ENCODE results near the gene SIK2. TPM values are rescaled to one million over a fixed set of nuclear protein-coding genes. Genes with fewer than 3 reads are reported as not detected.

The SIK2 gene
- total RNA-seq, 1 experiment from 2014 or later: 13.0 TPM

DNA sequence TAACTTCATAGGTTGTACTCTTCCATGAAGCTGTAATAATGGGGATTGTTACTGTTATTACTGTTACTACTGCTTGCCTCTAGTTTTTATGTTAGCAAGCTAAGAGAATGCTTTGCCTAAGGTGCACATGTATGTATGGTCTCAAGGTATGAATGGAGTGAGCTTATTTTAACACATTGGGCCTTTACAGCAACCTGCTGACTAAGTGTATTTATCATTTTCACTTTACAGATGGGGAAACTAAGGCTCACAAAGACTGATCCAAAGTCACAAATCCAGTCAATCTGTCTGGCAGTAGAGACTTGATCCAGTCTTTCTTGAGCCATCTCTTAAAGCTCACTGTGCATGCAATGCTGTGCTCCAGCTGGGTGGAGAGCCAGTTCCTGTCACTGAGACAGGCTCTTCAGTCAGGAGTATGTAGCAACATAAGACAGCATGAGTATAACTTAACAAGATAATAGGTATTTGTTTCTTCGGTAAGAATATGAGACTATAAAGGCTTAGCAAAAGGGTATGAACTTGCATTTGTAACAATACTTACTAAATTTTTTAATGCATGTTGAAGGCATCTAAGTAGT lies 97.4 kb downstream of the SIK2 start:
- intact Hi-C loops (cut with micrococcal nuclease): no loop called here
- POLR2A ChIA-PET: no interaction called here
- Histone ChIP-seq H3K9ac (ENCODE audit: low read length) (no peak overlapping the region), H3K27me3 (ENCODE audit: insufficient read depth, low read length) (no peaks in the 10 kb centered on the region), H3K4me2 (ENCODE audit: low read length) (no peak overlapping the region), H3K4me1 (ENCODE audit: control insufficient read depth in 1 of 2, insufficient read depth in 2 of 2, low read length in 2 of 2) (no peaks in the 10 kb centered on the region), H3K36me3 (ENCODE audit: control insufficient read depth in 1 of 2, insufficient read depth in 2 of 2, low read length in 2 of 2) (peaks cover 0 to 2% of the 10 kb centered on the region in 2 experiments; a peak in 1 of 4 replicates), H4K20me1 (ENCODE audit: insufficient read depth) (no peaks in the 10 kb centered on the region), H3K9me3 (ENCODE audit: control insufficient read depth in 1 of 2, insufficient read depth in 1 of 2, low read depth in 1 of 2, low read length in 2 of 2) (no peaks in the 10 kb centered on the region), H2AFZ (ENCODE audit: low read depth, low read length, poor library complexity, severe bottlenecking) (no peak overlapping the region), H3K27ac (ENCODE audit: low read depth, low read length) (no peak overlapping the region), H3K4me3 (replicated peaks in 1 of 2; ENCODE audit: low read depth in 1 of 2, low read length in 2 of 2) (no peak overlapping the region), H3K79me2 (ENCODE audit: insufficient read depth, low read length) (no peaks in the 10 kb centered on the region), H3K9me2 (ENCODE audit: insufficient read depth) (no peaks in the 10 kb centered on the region)
- ATAC-seq (no peak), DNase-seq (ENCODE audit: low read depth, low spot score) (no peak)
- TF ChIP-seq SIN3A (IDR thresholded peaks at IDR 0.05; ENCODE audit: low read depth): no peak
- TF ChIP-seq, protein P1, sequence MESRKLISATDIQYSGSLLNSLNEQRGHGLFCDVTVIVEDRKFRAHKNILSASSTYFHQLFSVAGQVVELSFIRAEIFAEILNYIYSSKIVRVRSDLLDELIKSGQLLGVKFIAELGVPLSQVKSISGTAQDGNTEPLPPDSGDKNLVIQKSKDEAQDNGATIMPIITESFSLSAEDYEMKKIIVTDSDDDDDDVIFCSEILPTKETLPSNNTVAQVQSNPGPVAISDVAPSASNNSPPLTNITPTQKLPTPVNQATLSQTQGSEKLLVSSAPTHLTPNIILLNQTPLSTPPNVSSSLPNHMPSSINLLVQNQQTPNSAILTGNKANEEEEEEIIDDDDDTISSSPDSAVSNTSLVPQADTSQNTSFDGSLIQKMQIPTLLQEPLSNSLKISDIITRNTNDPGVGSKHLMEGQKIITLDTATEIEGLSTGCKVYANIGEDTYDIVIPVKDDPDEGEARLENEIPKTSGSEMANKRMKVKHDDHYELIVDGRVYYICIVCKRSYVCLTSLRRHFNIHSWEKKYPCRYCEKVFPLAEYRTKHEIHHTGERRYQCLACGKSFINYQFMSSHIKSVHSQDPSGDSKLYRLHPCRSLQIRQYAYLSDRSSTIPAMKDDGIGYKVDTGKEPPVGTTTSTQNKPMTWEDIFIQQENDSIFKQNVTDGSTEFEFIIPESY (IDR thresholded peaks at IDR 0.05; ENCODE audit: extremely low read depth, insufficient replicate concordance, low read length): no peak
- TF ChIP-seq EZH2phosphoT487 (IDR thresholded peaks at IDR 0.05; ENCODE audit: borderline replicate concordance): no peak
- no peak for TF ChIP-seq CTCF (IDR thresholded peaks at IDR 0.05 in 2 of 3, conservative IDR thresholded peaks at IDR 0.05 in 1 of 3; ENCODE audit: borderline replicate concordance in 1 of 3, insufficient read depth in 1 of 3, low read depth in 2 of 3, low read length in 2 of 3)
- no peak for TF ChIP-seq SP1 (IDR thresholded peaks at IDR 0.05; ENCODE audit: low read depth)
- no peak for TF ChIP-seq FOSL1 (IDR thresholded peaks at IDR 0.05; ENCODE audit: low read depth)
- no peak for TF ChIP-seq CEBPB (IDR thresholded peaks at IDR 0.05; ENCODE audit: low read depth)
- no peak for TF ChIP-seq POLR2A (IDR thresholded peaks at IDR 0.05; ENCODE audit: borderline replicate concordance, extremely low read depth, insufficient read depth, insufficient read length)
- no peak for TF ChIP-seq JUND (IDR thresholded peaks at IDR 0.05)
- no peak for TF ChIP-seq ZFX (IDR thresholded peaks at IDR 0.05)
- TF ChIP-seq, protein P2, sequence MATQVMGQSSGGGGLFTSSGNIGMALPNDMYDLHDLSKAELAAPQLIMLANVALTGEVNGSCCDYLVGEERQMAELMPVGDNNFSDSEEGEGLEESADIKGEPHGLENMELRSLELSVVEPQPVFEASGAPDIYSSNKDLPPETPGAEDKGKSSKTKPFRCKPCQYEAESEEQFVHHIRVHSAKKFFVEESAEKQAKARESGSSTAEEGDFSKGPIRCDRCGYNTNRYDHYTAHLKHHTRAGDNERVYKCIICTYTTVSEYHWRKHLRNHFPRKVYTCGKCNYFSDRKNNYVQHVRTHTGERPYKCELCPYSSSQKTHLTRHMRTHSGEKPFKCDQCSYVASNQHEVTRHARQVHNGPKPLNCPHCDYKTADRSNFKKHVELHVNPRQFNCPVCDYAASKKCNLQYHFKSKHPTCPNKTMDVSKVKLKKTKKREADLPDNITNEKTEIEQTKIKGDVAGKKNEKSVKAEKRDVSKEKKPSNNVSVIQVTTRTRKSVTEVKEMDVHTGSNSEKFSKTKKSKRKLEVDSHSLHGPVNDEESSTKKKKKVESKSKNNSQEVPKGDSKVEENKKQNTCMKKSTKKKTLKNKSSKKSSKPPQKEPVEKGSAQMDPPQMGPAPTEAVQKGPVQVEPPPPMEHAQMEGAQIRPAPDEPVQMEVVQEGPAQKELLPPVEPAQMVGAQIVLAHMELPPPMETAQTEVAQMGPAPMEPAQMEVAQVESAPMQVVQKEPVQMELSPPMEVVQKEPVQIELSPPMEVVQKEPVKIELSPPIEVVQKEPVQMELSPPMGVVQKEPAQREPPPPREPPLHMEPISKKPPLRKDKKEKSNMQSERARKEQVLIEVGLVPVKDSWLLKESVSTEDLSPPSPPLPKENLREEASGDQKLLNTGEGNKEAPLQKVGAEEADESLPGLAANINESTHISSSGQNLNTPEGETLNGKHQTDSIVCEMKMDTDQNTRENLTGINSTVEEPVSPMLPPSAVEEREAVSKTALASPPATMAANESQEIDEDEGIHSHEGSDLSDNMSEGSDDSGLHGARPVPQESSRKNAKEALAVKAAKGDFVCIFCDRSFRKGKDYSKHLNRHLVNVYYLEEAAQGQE (IDR thresholded peaks at IDR 0.05; ENCODE audit: low read depth): no peak
- TF ChIP-seq, protein P3, sequence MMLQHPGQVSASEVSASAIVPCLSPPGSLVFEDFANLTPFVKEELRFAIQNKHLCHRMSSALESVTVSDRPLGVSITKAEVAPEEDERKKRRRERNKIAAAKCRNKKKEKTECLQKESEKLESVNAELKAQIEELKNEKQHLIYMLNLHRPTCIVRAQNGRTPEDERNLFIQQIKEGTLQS (IDR thresholded peaks at IDR 0.05): no peak
- TF ChIP-seq EGR1 (IDR thresholded peaks at IDR 0.05; ENCODE audit: low read depth): no peak
- no peak for TF ChIP-seq SRF (IDR thresholded peaks at IDR 0.05; ENCODE audit: low read depth)
- TF ChIP-seq ELF1 (IDR thresholded peaks at IDR 0.05; ENCODE audit: borderline replicate concordance, low read depth): no peak
- RAD21 ChIA-PET (ENCODE audit: low non-redundant PET in 1 of 2, low total read pairs in 2 of 2, uncharacterized antibody in 2 of 2, unreplicated experiment in 2 of 2): no interaction called here
- CTCF ChIA-PET: no interaction called here
- no TSS peak for BruUV-seq (replicated peaks)

Data from HCT116 (cell line).